ENCODE data around the gene CTRB2.
"Not testable (repeated sequence)": the region's sequence is repeated elsewhere in the genome, so short reads cannot be mapped to it uniquely, and the experiment has no call there.

GRCh38 chr16:75209514-75209913 is 2.6 kb upstream of the CTRB2 start:
- TF ChIP-seq CTCF (IDR thresholded peaks at IDR 0.05); ZFX (IDR thresholded peaks at IDR 0.05; ENCODE audit: borderline replicate concordance): not testable (repeated sequence)
